HG03378 (cell line): ENCODE results near the gene WWOX.
"Not testable (repeated sequence)": the region's sequence is repeated elsewhere in the genome, so short reads cannot be mapped to it uniquely, and the experiment has no call there.

Experiments used
- ATAC-seq: cut with Tn5 transposase; IDR thresholded peaks from one replicate; pipeline ENCODE4 v1.9.1; 2021; ENCODE audit warnings: mild to moderate bottlenecking, moderate library complexity; ENCODE audit not compliant: unreplicated experiment

WWOX gene

DNA sequence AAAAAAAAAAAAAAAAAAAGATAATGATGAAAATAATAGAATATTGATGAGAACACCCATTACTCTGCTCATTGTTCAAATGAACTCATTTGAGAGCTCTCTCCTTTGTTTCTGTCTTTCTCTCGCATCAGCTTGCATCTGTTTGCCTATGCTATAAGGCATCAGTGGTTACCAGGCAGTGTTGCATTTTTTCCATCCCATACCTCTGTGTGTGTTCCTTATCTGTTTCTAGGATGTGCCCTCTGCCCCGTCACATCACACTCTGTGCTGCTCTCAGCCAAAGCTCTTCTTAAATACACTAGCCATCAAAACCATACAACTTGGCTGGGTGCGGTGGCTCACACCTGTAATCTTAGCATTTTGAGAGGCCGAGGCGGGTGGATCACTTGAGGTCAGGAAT is 568.2 kb downstream of the WWOX start:
- ATAC-seq: no peak

DNA sequence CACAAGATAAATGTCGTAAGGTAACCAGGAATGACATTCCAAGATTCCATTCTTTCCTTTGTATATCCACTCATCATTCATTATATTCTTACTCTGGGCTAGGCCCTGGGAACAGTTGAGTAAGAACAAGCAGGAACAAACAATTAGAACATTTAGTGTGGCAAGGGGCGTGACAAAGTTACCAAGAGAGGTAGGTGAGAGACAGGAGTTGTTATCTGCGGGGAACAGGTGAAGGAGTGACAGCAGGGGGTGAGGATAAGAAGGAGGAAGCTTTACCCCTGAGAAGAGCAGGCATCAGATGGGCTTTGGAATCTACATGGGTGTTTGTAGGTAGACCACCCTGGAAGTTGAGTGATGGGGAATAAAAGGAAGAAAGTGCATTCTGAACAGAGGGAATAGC is 568.9 kb downstream of the WWOX start:
- no peak for ATAC-seq

DNA sequence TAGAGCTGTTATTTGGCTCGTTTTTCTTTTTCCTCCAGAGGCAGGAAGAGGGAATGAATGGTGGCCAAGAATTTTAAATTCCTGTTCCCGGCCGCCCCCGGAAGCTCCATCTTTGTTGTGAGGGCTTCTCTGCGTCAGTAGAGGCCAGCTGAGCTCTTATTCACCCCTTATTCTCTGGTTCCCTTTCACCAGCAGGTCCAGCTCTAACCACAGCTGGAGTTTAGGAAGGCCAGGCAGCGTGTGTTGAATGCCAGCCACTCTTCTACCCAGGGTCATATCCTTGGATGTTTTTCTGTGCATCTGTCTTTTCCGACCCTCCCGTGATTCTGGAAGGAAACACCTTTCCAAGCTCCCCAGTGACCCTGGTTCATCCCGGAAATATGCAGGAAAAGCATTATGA is 570.5 kb downstream of the WWOX start:
- no peak for ATAC-seq

DNA sequence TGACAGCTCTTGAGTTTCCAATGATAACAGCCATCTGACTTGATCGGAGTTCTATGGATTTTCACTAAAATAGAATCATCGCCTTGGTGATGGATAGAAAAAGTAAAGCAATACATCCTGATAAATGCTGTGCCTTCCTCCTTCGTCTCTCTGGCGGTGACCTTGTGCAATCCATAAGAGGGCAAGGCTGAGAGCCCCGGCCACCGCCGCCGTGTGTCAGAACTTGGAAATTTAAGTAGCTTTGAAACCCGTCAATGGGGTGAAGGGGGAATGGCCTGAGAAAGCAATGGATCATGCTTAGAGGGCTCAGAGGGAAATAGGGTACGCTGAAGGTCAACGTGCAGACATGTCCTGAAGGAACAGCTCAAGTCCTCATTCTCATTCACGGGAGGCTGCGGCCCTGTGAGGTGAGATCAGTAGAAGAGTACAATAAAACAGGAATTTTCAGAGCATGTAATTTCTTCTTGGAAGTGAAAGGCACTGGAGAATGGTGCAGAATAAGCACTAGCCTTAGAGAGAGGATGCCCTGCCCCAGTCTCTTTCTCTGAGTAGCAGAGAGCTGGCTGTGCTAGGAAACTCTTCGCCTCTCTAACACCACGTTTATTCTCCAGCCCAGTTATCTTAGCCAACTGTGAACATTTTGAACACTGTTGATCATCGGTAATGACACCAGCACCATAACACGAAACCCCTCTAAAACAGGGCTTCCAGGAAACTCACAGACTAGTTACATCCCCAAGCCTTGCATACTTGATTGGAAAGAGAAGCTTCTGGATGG is 573.5 kb downstream of the WWOX start:
- ATAC-seq: no peak

DNA sequence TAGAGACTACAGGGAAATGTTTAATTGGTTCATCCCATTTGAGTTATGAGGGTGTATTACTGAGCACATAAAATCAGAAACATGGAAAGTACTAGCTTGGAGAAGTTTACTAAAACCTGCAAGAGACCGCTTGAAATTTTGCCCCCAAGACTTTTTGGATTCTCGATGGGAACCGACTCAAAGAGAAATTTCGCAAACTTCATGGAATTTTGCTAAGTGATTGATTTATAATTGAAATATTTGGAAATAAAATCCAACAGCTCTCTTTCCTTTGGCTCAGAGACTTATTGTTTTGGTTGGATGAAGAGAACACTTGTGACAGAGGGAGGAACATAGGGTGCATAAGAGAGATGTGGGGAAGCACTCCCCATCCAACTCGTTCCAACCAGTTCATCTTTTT is 574.4 kb downstream of the WWOX start:
- no peak for ATAC-seq

DNA sequence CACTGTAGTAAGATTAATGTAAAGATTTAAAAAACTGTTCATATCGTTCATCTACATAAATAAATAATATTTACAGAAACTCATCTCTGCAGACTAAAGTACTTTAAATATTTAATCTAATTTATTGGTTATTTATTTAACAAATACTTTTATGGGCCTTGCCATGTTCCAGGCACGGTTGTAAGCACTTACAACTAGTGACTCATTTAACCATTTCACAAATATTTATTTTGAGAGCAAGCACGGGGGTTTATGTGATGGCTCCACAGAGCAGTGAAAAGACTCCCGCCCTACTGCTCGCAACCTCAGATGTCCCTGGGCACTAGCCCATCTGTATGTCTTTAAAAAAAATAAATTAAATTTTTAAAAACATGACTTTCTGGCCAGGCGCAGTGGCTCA is 575.9 kb downstream of the WWOX start:
- ATAC-seq: no peak

DNA sequence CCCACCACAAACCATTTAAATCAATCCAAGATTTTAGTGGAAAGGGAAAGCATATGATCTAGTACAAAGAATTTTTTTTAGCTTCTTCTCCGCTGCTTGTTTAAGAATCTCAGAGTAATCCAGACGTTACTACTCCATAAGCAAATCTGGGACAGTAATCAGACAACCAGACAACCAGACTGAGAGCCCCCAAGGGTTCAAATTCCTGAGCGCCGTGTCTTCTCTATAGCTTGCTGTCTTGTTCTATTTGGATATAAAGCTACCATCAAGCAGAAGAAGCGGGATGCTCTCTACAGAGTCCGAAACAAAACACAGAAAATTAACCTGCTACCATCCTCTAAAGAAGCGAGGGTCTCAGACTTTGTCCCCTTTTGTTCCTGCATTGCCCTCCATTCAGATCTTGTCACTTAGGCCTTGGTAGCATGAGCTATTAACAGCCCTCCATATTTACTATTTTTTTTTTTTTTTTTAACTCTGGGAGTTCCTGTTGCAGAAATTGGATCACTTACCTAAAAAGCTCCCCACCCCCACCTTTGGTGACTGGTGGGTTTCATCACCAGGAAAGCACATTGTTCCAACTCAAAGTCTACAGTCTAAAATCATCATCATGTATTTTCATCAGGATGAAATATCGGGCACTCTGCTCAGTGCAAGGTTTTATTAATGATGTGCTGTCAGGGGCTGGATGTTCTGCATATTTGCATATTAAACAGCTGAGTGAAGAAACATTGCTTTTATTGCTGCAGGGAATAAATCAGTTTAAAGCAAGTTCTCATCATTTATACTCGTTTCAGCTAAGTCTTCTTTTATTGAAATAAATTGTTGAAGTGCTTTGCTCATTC is 576.7 kb downstream of the WWOX start:
- no peak for ATAC-seq

DNA sequence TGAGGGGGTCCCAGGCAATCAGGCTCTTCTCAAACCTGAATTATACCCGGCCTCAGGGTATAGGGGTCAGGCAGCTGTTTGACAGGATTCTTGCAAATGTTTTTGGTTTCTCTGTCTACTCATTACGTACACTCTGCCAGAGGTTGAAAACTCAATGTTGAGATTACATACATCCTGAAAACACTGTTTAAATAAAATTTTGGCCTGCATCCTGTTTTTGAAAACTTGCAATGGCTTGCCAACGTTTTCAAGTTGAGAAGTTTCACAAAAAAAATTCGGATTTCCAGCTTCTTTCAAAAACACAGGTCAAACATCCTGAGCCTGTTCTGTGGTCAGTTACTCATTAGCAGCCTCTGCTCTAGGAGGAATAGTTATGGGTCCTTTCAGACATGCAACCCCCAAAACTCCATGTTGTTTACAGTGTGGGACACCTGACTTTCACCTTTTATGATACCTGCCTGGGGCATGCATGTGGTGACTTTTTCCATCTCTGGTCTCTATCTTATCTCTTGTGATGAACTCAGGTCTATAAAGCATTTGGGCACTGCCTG is 577.8 kb downstream of the WWOX start:
- ATAC-seq: no peak

DNA sequence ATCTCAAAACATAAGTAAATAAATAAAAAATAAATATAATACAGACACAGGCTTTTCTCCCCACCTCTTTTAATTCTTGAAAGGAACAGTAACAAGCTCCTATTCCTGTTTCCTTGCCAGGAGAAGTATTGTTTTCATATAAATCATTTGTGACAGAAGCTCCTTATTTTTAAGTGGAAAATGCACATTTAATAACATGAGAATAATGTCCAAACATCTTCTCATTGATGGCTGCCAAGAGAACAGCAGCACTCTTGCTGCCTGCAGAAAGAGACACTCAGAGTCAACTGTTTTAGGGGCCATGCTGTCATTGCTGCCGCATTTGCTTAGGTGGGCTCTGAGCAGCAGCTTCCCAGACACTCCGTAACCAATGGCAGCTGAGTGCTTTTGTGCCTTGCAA is 580.1 kb downstream of the WWOX start:
- ATAC-seq: no peak

DNA sequence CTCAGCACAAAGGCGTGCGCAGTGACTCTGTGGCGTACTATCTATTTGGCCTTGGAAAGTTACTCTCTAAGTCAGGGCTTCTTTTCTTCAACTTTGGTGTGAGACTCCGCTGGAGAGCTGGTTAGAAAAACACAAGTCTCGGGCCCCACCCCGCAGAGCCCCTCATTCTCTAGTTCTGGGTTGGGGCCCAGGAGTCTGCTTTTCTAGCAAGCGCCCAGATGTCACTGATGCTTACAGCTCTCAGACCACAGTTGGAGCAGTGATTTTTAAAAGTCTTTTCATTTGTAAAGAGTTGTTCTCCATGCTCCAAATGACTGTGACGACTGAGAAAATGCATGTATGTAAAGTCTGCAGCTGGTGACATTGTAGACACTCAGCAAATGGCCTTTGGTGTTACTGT is 582.3 kb downstream of the WWOX start:
- ATAC-seq: no peak

DNA sequence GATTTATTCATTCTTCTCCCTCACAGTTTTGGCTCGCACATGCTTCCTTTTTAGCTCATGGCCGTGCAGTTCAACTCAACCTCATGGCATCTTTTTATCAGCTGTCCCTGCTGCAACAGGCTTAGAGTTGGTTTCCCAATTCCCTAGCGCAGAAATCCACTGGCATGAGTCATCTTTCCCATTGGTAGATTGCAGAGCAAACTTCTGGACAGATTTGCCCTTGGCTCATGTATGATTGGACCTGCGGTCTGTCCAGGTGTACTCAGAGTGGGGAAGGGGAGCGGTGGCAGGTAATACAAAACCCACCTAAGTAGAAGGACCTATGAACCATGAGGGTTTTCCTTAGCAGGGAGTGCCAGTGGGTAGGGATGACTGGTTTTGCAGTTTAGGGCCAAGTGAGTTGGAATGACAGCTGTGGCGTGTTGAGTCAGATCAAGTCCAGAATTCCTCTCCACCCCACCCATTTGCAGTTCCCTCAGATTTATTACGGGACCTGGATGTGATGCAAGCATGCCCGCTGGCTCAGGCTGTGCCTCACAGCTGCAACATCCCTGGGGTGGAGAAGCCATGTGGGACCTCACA is 584.7 kb downstream of the WWOX start:
- no peak for ATAC-seq

DNA sequence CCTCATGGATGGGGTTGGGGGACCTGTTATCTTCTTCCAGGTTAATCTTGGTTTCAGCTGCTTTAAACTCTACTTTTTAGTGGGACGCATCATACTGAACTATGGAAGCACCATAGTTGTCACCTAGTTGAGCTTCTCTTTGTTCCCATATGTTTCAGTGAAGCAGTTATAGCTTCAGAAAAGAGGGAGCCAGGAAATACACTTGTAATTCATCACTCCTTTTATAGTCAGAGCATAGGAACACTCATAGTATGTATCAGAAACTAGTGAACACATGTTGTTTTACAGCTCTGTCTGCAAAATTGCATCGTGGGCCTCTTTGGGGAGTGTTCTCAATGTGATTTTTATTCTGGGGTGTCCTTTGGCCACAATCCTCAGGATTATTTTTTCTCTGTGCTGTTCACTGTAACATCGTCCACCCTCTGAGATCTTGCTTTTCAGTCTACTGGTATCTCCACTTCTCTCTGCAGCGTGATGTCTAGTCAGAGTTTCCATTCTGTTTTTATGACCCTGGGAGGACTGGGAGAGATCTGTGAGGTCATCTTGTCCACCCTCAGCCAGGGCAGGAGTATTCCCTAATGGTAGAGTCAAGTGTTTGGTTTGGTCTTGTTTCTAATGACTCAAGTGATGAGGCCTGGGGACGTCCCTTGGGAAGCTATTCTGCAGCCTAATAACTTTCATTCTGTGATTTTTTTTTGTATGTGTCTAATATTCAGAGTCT is 585.4 kb downstream of the WWOX start:
- no peak for ATAC-seq

DNA sequence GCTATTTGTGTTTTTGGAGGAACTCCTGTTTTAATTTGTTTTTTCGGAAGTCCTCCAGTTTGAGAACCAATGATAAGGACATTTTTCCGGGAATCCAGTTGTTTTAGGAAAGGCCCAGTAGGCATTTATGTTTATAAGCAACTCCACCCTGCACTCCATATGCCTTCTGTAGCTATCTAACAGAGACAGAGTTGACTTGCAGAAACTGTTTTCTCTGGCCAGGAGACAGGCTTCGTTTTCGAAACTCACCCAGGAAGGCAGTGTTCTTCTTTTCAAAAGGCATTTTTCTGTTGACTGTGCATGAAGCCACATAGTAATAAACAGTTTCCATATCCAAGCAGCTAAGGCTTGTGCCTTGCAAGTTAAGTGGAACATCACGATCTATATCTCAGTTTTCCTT is 587.1 kb downstream of the WWOX start:
- ATAC-seq: no peak

DNA sequence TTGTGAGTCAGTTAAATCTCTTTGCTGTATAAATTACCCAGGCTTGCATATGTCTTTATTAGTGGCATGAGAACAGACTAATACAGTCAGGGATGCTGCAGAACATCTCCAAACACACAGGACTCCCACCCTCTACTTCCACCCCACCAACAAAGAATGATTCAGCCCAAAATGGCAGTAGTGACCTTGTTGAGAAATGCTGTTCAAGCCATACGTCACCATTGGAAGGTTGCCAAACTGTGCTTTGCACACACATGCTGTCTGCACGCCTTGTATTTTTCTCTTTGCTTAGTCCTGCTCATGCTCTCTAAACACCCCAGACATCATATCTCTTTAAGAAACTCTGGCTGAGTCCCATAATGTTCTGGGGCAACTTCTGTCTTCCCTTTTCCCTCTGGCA is 589.6 kb downstream of the WWOX start:
- ATAC-seq: no peak

DNA sequence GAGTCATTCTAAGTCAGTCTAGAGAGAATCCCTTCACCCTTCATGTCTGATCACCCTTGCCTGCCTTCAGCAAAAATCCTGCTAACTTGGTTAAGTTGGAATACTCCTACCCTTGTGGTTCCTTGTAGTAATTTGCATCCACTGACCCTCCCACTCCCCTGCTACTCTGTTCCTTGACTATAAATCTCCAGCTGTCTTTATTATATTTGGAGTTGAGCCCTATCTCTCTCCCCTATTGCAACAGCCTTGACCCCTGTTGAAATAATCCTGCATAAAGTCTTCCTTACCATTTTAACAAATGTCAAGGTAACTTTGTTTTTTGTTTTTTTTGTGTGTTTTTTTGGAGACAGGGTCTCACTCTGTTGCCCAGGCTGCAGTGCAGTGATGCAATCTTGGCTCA is 590.1 kb downstream of the WWOX start:
- ATAC-seq: no peak

DNA sequence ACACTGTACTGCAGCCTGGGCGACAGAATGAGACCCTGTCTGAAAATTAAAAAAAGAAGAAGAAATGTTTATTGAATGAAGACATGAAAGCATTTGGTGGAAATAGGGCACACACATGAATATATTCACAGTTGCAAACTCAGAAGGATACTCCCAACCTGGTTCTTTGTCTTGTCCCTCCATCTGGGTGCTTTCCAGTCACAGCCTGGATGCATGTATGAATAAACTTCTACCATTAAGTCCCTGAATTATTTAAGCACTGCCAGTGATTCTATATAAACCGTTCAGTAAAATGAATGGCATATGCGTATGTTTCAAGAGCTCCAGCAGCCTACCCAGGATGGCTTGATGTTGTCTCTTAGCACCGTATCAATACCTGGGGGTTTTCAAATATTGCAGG is 591.1 kb downstream of the WWOX start:
- no peak for ATAC-seq

DNA sequence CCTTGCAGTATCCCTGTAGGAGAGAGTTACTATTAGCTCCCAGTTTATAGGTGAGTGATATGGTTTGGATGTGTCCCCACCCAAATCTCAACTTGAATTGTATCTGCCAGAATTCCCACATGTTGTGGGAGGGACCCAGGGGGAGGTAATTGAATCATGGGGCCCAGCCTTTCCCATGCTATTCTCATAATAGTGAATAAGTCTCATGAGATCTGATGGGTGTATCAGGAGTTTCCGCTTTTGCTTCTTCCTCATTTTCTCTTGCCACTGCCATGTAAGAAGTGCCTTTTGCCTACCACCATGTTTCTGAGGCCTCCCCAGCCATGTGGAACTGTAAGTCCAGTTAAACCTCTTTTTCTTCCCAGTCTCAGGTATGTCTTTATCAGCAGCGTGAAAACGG is 592.3 kb downstream of the WWOX start:
- not testable (repeated sequence) for ATAC-seq

DNA sequence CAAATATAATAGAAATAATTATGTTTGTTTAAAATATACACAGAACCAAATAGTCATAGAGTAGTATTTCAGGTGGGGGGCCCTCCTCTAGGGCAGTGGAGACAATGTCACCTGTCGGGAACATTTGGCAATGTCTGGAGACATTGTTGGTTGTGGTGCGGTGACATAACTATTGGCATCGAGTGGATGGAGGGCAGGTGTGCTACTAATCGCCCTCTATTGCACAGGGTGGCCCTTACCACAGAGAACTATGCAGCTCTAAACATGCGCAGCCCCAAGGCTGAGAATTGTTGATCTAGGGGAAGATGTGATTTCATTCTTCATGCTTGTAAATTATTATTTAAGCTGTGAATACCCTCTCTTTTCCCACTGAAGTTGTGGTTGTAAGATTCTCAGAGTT is 594.0 kb downstream of the WWOX start:
- no peak for ATAC-seq

DNA sequence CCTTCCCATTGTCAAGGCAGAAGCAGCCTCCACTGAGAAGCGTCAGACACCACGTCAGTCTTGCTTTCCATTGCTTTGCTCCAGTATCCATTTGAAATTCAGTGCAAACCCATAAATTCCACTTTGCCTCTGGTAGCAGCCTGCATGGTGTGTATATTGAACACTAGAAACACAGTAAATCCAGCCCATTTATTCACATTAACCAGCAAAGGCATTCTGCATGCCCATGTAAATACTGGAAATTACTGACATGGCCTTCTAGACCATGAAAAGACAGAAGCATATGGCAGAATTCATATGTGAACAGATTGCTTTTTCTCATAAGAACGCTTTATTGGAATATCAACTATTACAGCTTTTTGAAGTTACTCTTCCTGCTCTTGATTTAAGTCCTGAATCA is 595.0 kb downstream of the WWOX start:
- ATAC-seq: no peak

DNA sequence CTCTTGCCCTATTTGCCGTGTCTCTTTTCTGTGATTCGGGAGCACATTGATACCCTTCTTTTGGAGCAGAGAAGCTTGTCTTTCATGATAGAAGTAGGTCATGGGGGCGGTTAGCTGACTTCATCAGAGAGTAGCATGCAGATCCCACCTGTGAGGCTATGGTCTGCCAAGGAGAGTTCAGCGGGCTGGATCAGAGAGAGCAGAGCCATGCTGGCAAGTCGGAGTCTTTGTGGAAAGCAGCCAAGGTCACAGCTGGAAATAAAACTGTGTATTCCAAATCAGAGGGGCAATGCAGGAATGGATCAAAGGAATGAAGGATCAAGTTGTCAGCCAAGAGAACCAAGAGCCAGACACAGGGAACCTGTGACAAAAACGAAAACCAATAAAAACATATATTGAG is 595.9 kb downstream of the WWOX start:
- ATAC-seq: no peak

DNA sequence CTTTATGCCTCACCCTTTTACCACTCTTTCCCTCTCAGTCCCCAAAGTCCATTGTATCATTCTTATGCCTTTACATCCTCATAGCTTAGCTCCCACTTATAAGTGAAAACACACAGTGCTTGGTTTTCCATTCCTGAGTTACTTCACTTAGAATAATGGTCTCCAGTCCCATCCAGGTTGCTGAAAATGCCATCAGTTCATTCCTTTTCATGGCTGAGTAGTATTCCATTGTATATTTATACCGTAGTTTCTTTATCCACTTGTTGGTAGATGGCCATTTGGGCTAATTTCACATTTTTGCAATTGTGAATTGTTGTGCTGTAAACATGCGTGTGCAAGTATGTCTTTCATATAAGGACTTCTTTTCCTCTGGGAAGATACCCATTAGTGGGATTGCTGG is 597.3 kb downstream of the WWOX start:
- ATAC-seq: no peak
